GM10266 (cell line): Measurements from ENCODE around the gene HSD3B7.
"Not testable (repeated sequence)": the region's sequence is repeated elsewhere in the genome, so short reads cannot be mapped to it uniquely, and the experiment has no call there.

Experiments
- DNase-seq: peaks from one replicate; pipeline ENCODE4 v3.0.0; 2012; ENCODE audit errors: extremely low spot score
- TF ChIP-seq, protein P1 (sequence below): IDR thresholded peaks from 2 replicates; pipeline ENCODE4 v1.5.1; 2012; ENCODE audit warnings: mild to moderate bottlenecking, low read depth; ENCODE audit not compliant: control insufficient read depth, insufficient read depth; ENCODE audit errors: missing control alignments

The HSD3B7 gene

DNA sequence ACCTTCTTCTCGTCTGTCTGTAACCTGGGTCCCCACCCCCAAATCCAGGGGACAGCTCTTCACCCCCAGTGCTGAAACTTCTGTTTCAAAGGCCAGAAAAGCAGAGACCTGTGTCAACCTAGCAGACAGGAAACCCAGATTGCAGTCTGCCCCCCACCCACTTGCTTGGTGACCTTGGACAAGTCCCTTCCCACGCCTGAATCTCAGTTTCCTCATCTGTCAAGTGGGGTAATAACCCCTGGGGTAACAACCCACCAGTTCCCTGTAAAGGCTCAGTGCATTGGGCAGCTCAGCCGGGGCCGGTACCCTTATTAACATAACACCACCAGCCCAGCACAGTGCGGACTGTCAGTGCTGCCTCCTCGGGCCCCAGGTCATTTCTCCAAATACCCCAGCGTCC lies 24.1 kb downstream of the HSD3B7 start:
- no peak for DNase-seq
- TF ChIP-seq, protein P1, sequence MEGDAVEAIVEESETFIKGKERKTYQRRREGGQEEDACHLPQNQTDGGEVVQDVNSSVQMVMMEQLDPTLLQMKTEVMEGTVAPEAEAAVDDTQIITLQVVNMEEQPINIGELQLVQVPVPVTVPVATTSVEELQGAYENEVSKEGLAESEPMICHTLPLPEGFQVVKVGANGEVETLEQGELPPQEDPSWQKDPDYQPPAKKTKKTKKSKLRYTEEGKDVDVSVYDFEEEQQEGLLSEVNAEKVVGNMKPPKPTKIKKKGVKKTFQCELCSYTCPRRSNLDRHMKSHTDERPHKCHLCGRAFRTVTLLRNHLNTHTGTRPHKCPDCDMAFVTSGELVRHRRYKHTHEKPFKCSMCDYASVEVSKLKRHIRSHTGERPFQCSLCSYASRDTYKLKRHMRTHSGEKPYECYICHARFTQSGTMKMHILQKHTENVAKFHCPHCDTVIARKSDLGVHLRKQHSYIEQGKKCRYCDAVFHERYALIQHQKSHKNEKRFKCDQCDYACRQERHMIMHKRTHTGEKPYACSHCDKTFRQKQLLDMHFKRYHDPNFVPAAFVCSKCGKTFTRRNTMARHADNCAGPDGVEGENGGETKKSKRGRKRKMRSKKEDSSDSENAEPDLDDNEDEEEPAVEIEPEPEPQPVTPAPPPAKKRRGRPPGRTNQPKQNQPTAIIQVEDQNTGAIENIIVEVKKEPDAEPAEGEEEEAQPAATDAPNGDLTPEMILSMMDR = no peak

DNA sequence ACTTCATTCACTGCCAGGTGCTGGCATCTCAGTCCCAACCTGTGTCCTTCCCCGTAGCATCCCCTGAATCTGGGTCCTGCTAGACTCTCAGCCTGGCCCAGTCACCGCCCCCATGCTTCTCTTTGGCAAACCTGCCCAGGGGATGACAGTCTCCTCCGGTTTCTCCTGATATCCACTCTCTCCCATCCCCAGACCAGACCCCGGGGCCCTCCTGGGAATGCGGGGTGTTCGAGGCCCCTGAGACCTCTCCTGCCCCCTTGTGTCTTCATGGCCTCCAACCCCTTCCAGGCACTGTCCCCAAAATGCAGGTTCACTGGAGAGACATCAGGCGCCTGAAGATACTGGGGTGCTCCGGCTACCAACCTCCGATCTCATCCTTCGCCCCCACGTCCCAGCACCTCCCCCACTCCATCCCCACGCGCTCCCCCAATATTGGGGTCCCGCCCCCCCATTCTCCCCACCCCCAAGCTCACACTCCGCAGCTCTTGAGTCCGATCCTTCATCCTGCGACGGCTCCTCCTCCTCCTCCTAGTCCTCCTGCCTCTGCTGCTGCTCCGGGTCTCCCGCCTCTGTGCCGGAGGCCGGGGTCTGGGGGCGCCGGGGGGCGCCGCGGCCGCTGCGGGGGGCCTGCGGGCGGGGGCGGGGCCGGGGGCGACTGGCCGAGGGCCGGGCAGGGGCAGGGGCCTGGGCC lies 25.0 kb downstream of the HSD3B7 start:
- no peak for DNase-seq
- TF ChIP-seq, protein P1 = peak; percentile 15

DNA sequence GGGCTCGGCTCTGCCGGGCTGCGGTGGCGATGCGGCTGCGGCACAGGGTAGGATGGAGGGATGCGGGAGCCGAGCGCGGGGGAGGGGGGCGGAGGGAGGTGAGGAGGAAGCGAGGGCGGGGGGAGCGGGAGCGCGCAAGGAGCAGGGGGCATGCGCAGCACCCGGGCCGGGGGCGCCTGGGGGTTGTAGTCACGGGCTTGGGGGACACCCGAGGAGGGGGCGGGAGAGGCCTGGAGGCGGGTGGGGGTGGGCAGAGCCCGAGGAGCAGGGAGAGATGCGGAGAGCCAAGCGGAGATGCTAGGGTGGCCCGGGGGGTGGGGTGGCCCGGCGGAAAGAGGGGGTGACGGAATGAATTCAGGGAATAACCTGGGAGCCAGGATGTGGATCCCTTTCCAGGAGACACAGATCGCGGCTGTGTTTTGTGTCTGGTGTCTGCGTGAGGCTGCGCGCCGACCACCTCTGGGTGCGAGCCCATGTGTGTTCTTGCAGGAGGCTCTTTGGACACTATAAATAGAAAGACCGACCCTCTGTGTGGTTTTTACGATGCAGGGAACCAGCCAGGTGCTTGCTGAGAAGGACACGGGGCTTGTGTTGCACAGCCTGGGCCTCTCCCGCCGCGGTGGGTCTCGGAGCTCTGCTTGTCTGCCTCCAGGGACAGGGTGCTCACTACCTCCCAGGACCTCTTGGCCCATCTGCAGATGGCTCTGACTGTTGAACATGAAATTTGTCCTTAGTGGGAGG lies 25.7 kb downstream of the HSD3B7 start, which contains the start of gene STX1B:
STX1B (minus strand) TSS at position 54 of the 741 bp plus-strand sequence. CDS start 242 bp downstream, outside the sequence.
- DNase-seq = no peak
- TF ChIP-seq, protein P1 = no peak

DNA sequence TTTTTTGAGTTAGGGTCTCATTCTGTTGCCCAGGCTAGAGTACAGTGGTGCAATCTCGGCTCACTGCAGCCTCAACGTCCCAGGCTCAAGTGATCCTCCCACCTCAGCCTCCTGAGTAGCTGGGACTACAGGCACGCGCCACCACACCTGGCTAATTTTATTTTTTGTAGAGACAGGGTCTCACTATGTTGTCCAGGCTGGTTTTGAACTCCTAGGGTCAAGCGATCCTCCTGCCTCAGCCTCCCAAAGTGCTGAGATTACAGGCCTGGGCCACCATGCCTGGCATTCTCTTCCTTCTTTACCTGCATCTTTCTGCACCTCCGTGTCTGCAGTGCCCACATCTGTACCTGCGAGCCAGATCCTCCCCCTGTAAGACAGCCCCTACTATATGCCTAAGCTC lies 26.8 kb downstream of the HSD3B7 start:
- DNase-seq = not testable (repeated sequence)

DNA sequence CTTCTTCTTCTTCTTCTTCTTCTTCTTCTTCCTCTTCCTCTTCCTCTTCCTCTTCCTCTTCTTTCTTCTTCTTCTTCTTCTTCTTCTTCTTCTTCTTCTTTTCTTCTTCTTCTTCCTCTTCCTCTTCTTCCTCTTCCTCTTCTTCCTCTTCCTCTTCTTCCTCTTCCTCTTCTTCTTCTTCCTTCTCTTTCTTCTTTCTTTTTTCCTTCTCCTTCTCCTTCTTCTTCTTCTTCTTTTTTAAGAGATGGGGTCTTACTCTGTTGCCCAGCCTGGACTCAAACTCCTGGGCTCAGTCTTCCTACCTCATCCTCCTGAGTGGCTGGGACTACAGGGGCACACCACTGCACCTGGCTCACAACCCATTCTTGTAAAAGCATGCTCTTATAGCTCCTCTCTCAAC lies 28.3 kb downstream of the HSD3B7 start:
- DNase-seq = not testable (repeated sequence)

DNA sequence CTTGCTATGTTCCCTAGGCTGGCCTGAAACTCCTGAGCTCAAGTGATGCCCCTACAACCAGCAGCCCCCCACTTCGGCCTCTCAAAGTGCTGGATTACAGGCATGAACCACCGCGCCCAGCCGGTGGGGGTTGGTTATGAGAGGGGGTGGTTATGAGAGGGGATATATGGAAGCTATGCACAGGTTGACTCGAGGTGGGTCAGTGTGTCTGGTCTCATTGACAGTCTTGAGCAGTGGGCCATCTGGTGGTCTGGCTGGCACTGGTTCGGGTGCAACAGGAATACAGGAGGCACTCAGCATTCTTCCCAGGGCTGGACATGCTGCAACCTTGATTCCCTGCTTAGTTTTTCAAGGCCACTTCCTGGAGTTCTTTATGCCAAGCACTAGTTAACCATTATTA lies 31.0 kb downstream of the HSD3B7 start:
- TF ChIP-seq, protein P1 = no peak
- DNase-seq = no peak

DNA sequence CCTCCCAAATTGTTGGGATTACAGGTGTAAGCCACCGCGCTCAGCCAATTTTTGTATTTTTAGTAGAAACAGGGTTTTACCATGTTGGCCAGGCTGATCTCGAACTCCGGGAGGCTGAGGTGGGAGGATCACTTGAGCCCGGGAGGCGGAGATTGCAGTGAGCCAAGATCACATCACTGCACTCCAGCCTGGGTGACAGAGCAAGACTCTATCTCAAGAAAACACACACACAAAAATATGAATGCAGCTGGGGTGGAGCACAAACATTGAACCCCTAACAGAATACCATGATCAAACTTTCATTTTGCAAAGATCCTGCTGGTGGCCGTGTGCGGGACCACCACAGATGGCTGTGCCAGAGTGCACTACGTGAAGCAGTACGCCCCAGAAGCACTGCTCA lies 32.7 kb downstream of the HSD3B7 start:
- DNase-seq = not testable (repeated sequence)

DNA sequence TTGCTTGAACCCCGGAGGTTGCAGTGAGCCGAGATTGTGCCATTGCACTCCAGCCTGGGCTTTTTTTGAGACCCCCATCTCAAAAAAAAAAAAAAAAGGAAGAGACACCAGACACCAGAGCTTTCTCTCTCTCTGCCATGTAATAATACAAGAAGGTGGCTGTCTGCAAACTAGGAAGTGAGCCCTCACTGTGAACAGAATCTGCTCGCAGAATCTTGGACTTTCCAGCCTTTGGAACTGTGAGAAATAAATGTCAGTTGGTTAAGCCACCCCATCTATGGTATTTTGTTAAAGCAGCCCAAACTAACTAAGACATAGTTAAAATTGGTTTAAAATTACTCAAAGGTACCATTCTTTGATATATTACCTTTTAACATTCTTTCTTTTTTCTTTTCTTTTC lies 35.5 kb downstream of the HSD3B7 start:
- TF ChIP-seq, protein P1 = no peak
- DNase-seq = no peak
